Activated CD4-positive, alpha-beta T cell treated with anti-CD3 and anti-CD28 coated beads, Interleukin-10, Interleukin-2, amounts not matched to agents 100 ng/mL and 50 ng/mL, durations not matched to agents 16 hours and 8 hours (primary cell): ENCODE measurements around the gene NR1I2.

Source experiments
- DNase-seq: peaks from one replicate; pipeline ENCODE4 v3.0.0-alpha.2; 2020

NR1I2 gene

GRCh38 chr3:119782460-119782859, 559 bp downstream of the NR1I2 start:
- no peak for DNase-seq

GRCh38 chr3:119783255-119783654, 1.4 kb downstream of the NR1I2 start:
- no peak for DNase-seq

GRCh38 chr3:119783883-119784282, 2.0 kb downstream of the NR1I2 start:
- DNase-seq = no peak

GRCh38 chr3:119786409-119786808, 4.5 kb downstream of the NR1I2 start:
- no peak for DNase-seq

- DNase-seq = no peak
Observed at GRCh38 chr3:119790369-119790768, 8.5 kb downstream of the NR1I2 start.

- DNase-seq = no peak
Observed at GRCh38 chr3:119792270-119792669, 10.4 kb downstream of the NR1I2 start.

GRCh38 chr3:119794401-119794800, 12.5 kb downstream of the NR1I2 start:
- DNase-seq = no peak

GRCh38 chr3:119794971-119795612, 13.2 kb downstream of the NR1I2 start:
- DNase-seq = no peak

GRCh38 chr3:119795849-119796248, 13.9 kb downstream of the NR1I2 start:
- no peak for DNase-seq

- no peak for DNase-seq
Observed at GRCh38 chr3:119796368-119796767, 14.5 kb downstream of the NR1I2 start.

GRCh38 chr3:119796785-119797184, 14.9 kb downstream of the NR1I2 start:
- no peak for DNase-seq

- DNase-seq = no peak
Observed at GRCh38 chr3:119800844-119801243, 18.9 kb downstream of the NR1I2 start.

GRCh38 chr3:119808244-119808643, 26.3 kb downstream of the NR1I2 start:
- DNase-seq = no peak

- DNase-seq = no peak
Observed at GRCh38 chr3:119808843-119809242, 26.9 kb downstream of the NR1I2 start.

- DNase-seq = no peak
Observed at GRCh38 chr3:119809249-119810017, 27.5 kb downstream of the NR1I2 start.

GRCh38 chr3:119810018-119810435, 28.1 kb downstream of the NR1I2 start:
- peak; percentile 72 for DNase-seq

GRCh38 chr3:119812491-119813058, 30.7 kb downstream of the NR1I2 start:
- no peak for DNase-seq

GRCh38 chr3:119815716-119816115, 33.8 kb downstream of the NR1I2 start:
- no peak for DNase-seq

- DNase-seq = no peak
Observed at GRCh38 chr3:119817071-119817470, 35.2 kb downstream of the NR1I2 start.

GRCh38 chr3:119817583-119818363, 35.9 kb downstream of the NR1I2 start:
- no peak for DNase-seq

GRCh38 chr3:119818937-119819336, 37.0 kb downstream of the NR1I2 start:
- DNase-seq = no peak

GRCh38 chr3:119819806-119820205, 37.9 kb downstream of the NR1I2 start:
- no peak for DNase-seq

- DNase-seq = no peak
Observed at GRCh38 chr3:119825820-119826219, 43.9 kb downstream of the NR1I2 start.
